Activated CD4-positive, alpha-beta T cell treated with anti-CD3 and anti-CD28 coated beads, Interleukin-2, amount 50 U/mL, for 24 hours (primary cell): ENCODE results near the gene KRTAP5-8.
"Not testable (repeated sequence)": the region's sequence is repeated elsewhere in the genome, so short reads cannot be mapped to it uniquely, and the experiment has no call there.

Source experiments
- DNase-seq, 2 donors: peaks; one replicate each; pipeline ENCODE4 v3.0.0-alpha.2; 2020; ENCODE audit warnings: low read depth in 1 of 2, low spot score in 1 of 2

Gene KRTAP5-8

GRCh38 chr11:71571101-71571850 lies 33.5 kb downstream of the KRTAP5-8 start:
- DNase-seq = not testable (repeated sequence)

GRCh38 chr11:71572811-71573210 lies 35.0 kb downstream of the KRTAP5-8 start:
- no peak for DNase-seq

GRCh38 chr11:71574418-71574817 lies 36.6 kb downstream of the KRTAP5-8 start:
- DNase-seq = no peak

GRCh38 chr11:71575723-71576424 lies 38.0 kb downstream of the KRTAP5-8 start:
- no peak for DNase-seq

GRCh38 chr11:71576688-71577465 lies 39.1 kb downstream of the KRTAP5-8 start:
- not testable (repeated sequence) for DNase-seq

- no peak for DNase-seq
Measured at GRCh38 chr11:71577469-71578004, 39.7 kb downstream of the KRTAP5-8 start.

GRCh38 chr11:71579513-71579912 lies 41.7 kb downstream of the KRTAP5-8 start:
- not testable (repeated sequence) for DNase-seq

- DNase-seq = peak in 1 of 2 donors; percentile 21
Measured at GRCh38 chr11:71580057-71581003, 42.5 kb downstream of the KRTAP5-8 start.

- DNase-seq = no peak
Measured at GRCh38 chr11:71581826-71582225, 44.0 kb downstream of the KRTAP5-8 start.

GRCh38 chr11:71582309-71582895 lies 44.6 kb downstream of the KRTAP5-8 start, which contains the start of gene KRTAP5-11:
Gene KRTAP5-11, minus strand, starts transcription at chr11:71582875. Its CDS starts 38 bp downstream, at chr11:71582837.
- DNase-seq = no peak

GRCh38 chr11:71582969-71583368 lies 45.1 kb downstream of the KRTAP5-8 start:
- not testable (repeated sequence) for DNase-seq

GRCh38 chr11:71585673-71586072 lies 47.8 kb downstream of the KRTAP5-8 start:
- not testable (repeated sequence) for DNase-seq

GRCh38 chr11:71588314-71588713 lies 50.5 kb downstream of the KRTAP5-8 start:
- not testable (repeated sequence) for DNase-seq
